Fibroblast of the aortic adventitia (primary cell): ENCODE results near the gene TMCC1. TPM values are rescaled to one million over a fixed set of nuclear protein-coding genes. Genes with fewer than 3 reads are reported as not detected.

Experiments used
- DNase-seq: peaks from one replicate; pipeline ENCODE4 v3.0.0-alpha.2; 2010; ENCODE audit warnings: low read depth
- H3K4me3 ChIP-seq: 2 replicates; pipeline ENCODE4 v1.5.1; 2011; ENCODE audit warnings: low read depth, mild to moderate bottlenecking, control low read depth, low read length, moderate library complexity
- total RNA-seq: library from RNA; depleted of rRNA; stranded (reverse); fragments of >200 nt; gene quantifications from 2 replicates; pipeline ENCODE4 v1.2.3, GENCODE V29; 2012; ENCODE audit warnings: low replicate concordance
- TF ChIP-seq, protein P1 (sequence below): IDR thresholded peaks from 2 replicates; pipeline ENCODE4 v1.5.1; 2011; ENCODE audit warnings: mild to moderate bottlenecking, low read length, control low read depth, inconsistent platforms; ENCODE audit not compliant: insufficient read depth

The TMCC1 gene
- total RNA-seq, 1 donor: 16.9 TPM

DNA sequence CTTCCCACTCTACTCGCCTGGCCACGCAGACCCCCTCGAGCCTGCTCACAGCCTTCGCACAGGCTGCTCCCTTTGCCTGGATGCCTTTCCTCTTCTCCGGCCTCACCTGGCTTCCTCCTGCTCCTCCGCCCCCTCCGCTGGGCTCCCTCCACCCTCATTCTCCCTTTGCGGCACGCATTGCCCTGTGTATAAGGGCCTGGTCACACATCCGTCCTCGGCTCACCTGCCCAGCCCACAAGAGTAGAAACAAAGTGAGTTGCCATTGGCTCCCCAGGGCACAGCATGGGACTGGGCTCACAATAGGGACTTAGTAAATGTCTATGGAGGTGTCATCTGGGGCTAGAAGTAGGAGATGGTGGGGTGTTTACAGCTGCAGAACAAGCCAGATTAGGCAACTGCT lies 291.2 kb downstream of the TMCC1 start:
- no peak overlapping the region for H3K4me3 ChIP-seq
- TF ChIP-seq, protein P1, sequence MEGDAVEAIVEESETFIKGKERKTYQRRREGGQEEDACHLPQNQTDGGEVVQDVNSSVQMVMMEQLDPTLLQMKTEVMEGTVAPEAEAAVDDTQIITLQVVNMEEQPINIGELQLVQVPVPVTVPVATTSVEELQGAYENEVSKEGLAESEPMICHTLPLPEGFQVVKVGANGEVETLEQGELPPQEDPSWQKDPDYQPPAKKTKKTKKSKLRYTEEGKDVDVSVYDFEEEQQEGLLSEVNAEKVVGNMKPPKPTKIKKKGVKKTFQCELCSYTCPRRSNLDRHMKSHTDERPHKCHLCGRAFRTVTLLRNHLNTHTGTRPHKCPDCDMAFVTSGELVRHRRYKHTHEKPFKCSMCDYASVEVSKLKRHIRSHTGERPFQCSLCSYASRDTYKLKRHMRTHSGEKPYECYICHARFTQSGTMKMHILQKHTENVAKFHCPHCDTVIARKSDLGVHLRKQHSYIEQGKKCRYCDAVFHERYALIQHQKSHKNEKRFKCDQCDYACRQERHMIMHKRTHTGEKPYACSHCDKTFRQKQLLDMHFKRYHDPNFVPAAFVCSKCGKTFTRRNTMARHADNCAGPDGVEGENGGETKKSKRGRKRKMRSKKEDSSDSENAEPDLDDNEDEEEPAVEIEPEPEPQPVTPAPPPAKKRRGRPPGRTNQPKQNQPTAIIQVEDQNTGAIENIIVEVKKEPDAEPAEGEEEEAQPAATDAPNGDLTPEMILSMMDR: no peak
- DNase-seq: no peak

DNA sequence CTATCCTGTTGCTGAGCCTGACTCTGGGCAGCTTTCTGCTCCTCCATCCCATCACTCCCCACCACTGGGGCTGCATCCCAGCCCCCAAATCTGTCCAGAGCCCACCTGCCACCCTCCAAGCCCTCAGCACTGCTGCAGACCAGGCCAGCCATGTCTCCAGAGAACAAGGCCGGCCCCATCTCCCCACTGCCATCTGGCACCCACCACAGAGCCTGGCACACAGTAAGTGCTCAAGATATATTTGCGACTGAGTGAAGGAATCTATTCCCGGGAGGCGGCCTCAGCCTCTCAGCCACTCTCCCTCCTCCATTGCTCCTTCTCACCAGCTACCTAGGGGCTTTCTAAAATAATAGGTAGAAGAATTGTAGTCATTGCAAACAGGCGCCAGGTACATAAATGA lies 291.8 kb downstream of the TMCC1 start:
- DNase-seq: no peak
- H3K4me3 ChIP-seq: no peak overlapping the region
- TF ChIP-seq, protein P1: no peak

DNA sequence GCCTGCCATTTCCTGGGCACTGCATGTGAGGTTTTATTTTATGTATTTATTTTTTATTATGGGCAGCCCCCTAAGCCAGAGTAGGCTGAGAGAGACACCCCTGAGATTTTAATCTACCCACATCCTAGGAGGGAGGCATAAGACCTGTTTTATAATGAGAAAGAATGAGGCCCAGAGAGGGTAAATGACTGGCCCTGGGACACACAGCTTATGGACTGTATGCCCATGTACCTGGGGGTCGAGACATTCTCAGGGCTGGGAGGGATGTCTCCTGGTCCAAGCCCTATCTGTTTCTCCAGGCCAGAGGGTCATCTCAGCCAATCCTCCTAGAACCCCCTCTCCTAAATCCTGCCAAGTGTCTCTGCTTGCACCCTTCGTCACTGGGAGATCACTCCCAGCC lies 293.2 kb downstream of the TMCC1 start:
- no peak for DNase-seq
- no peak overlapping the region for H3K4me3 ChIP-seq
- TF ChIP-seq, protein P1: no peak

DNA sequence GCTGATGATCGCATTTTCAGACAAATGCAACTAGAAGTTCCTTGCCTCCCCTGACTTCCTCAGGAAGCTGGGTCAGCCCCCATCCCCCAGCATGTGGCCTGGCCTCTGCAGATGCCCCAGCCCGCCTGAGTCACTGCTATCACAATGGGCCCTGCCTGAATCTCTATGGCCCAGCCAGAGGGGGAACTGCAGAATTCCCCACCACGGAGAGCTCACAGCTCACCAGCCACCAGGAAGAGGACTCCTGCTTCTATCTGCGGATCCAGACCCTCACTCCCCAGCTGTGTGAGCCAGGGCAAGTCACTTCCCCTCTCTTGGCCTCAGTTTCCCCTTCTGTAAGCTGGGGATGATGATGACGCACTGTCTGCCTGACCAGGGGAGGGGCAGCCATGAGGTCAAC lies 293.9 kb downstream of the TMCC1 start:
- TF ChIP-seq, protein P1: no peak
- no peak overlapping the region for H3K4me3 ChIP-seq
- DNase-seq: peak; percentile 69

DNA sequence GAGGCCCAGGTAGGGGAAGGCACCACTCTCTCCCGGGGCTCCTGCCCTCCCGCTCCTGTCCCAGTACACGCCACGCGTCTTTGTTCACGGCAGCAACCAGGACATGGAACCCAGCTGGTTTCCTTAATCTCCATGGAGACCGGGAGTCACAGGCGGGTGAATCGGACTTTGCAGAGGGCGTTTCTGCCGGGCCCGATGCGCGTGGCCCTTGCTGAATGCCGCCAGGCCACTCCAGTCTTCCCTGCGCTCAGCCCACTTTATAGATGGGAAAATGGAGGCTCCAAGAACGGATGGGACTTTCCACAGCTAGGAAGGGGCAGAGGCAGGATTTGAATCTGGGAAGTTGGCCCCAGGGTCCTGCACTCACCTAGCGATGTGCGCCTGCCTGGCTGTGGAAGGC lies 294.4 kb downstream of the TMCC1 start:
- TF ChIP-seq, protein P1: no peak
- H3K4me3 ChIP-seq: no peak overlapping the region
- DNase-seq: no peak

DNA sequence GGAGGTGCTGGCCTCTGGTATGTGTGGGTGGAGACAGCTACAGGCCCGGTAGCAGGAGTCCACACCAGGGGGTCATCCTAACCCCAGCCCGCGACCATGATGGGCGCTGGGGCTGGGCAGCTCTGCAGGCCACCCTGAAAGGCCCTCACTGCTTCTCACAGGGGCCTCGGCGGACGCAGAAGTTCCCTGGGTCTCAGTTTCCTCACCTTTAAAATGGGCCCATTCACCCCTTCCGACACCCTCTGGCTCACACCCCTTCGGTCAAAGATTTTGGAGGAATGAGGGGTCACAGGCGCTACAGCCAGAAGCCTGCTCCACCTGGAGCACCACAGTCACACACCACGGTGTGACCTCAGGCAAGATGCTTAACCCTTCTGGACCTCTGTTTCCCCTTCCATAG lies 295.0 kb downstream of the TMCC1 start:
- H3K4me3 ChIP-seq: no peak overlapping the region
- DNase-seq: no peak
- TF ChIP-seq, protein P1: no peak

DNA sequence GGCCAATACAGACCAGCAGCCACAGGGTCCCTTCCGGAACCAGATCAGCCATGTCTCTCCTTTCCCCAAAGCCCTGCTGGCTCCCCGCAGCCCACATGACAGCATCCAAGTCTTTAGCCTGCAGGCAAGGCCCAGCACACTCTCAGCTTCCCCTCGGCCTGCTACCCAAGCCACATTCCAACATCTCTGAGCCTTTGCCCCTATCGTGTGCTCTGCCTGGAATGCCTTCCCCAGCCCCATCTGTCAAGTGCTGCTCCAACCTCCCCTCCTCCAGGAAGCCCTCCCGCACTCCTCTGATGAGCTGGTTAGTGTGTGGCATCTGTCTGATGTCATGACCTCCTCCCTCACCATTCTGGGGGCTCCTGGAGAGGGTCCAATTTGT lies 295.5 kb downstream of the TMCC1 start:
- peak; percentile 47 for DNase-seq
- no peak overlapping the region for H3K4me3 ChIP-seq
- TF ChIP-seq, protein P1: no peak
